HCT116 (cell line): ENCODE results near the gene SLC25A21. TPM values are rescaled to one million over a fixed set of nuclear protein-coding genes. Genes with fewer than 3 reads are reported as not detected.

Experiments
- ATAC-seq: fragments of 200-7000 bp; cut with Tn5 transposase; 2 replicates; pipeline ENCODE4 v1.9.1; 2020; ENCODE audit warnings: mild to moderate bottlenecking, moderate library complexity
- BruUV-seq: library from RNA; stranded (reverse); fragments of 400-500 nt; replicated peaks from 2 replicates; lab custom pipeline; 2021; lab: Mats Ljungman, UMichigan
- CTCF ChIA-PET: fragments of 300-600 bp; sonication (Branson Sonifier 250); formaldehyde crosslinking; loops from one replicate; lab custom pipeline; 2021; ENCODE audit warnings: antibody characterized with exemption; lab: Charles Lee
- POLR2A ChIA-PET: fragments of 300-600, 350-600 bp; sonication (Branson Sonifier 250); formaldehyde crosslinking; loops from one replicate; lab custom pipeline; 2021; ENCODE audit warnings: antibody characterized with exemption; lab: Charles Lee
- RAD21 ChIA-PET, 2 experiments: fragments of 300-600 bp; sonication (Branson Sonifier 250); formaldehyde crosslinking; loops; one replicate each; lab custom pipeline; 2023; ENCODE audit warnings: low total read pairs in 2 of 2; ENCODE audit not compliant: uncharacterized antibody in 2 of 2, unreplicated experiment in 2 of 2, low non-redundant PET in 1 of 2; lab: Charles Lee
- DNase-seq: peaks from one replicate; pipeline ENCODE4 v3.0.0-alpha.2; 2010; ENCODE audit warnings: low read depth, low spot score
- H2AFZ ChIP-seq: fragments of 200-600 bp; shearing (Covaris generic), sonication (generic); 2 replicates; pipeline ENCODE4 v1.6.1; 2017; ENCODE audit warnings: low read depth, mixed run types, mixed read lengths, antibody characterized with exemption, low read length; ENCODE audit not compliant: poor library complexity, severe bottlenecking
- H3K27ac ChIP-seq: 2 replicates; pipeline ENCODE4 v1.5.1; 2012; ENCODE audit warnings: low read depth, low read length
- H3K27me3 ChIP-seq: fragments of 200-600 bp; sonication (generic); 2 replicates; pipeline ENCODE4 v1.6.1; 2016; ENCODE audit warnings: mixed run types, low read length, mixed read lengths; ENCODE audit not compliant: insufficient read depth
- H3K36me3 ChIP-seq, 2 experiments: fragments of 200-500 bp in 1 of 2; fragments of 200-600 bp in 1 of 2; sonication (Bioruptor generic) in 1 of 2; sonication (generic) in 1 of 2; 2 replicates each; pipeline versions ENCODE4 v1.5.1 to v1.6.1; 2014 to 2016; ENCODE audit warnings: low read length in 2 of 2, inconsistent platforms in 1 of 2, mixed read lengths in 1 of 2, mixed run types in 1 of 2; ENCODE audit not compliant: insufficient read depth in 2 of 2, control insufficient read depth in 1 of 2
- H3K4me1 ChIP-seq, 2 experiments: fragments of 200-600 bp in 1 of 2; sonication (generic) in 1 of 2; 2 replicates each; pipeline versions ENCODE4 v1.5.1 to v1.6.1; 2012 to 2017; ENCODE audit warnings: low read length in 2 of 2, inconsistent platforms in 1 of 2, mild to moderate bottlenecking in 1 of 2, mixed read lengths in 1 of 2, mixed run types in 1 of 2, moderate library complexity in 1 of 2; ENCODE audit not compliant: insufficient read depth in 2 of 2, control insufficient read depth in 1 of 2
- H3K4me2 ChIP-seq: fragments of 200-600 bp; sonication (generic); 2 replicates; pipeline ENCODE4 v1.6.1; 2017; ENCODE audit warnings: mixed run types, low read length, mixed read lengths
- H3K4me3 ChIP-seq, 2 experiments: fragments of 200-600 bp in 1 of 2; sonication (generic) in 1 of 2; replicated peaks in 1 of 2; 2 replicates each; pipeline ENCODE4 v1.5.1; 2011 to 2016; ENCODE audit warnings: low read length in 2 of 2, control low read depth in 1 of 2, low read depth in 1 of 2, mild to moderate bottlenecking in 1 of 2, mixed read lengths in 1 of 2, mixed run types in 1 of 2
- H3K79me2 ChIP-seq: fragments of 200-600 bp; sonication (generic); 2 replicates; pipeline ENCODE4 v1.6.1; 2017; ENCODE audit warnings: mild to moderate bottlenecking, mixed run types, low read length, moderate library complexity, mixed read lengths; ENCODE audit not compliant: insufficient read depth
- H3K9ac ChIP-seq: fragments of 200-600 bp; sonication (generic); 2 replicates; pipeline ENCODE4 v1.6.1; 2016; ENCODE audit warnings: low read length, mixed read lengths
- H3K9me2 ChIP-seq: fragments of 200-600 bp; sonication (generic), shearing (Covaris generic); 2 replicates; pipeline ENCODE4 v1.6.1; 2017; ENCODE audit warnings: mixed run types, mild to moderate bottlenecking, moderate library complexity; ENCODE audit not compliant: insufficient read depth
- H3K9me3 ChIP-seq, 2 experiments: fragments of 200-500 bp in 1 of 2; fragments of 200-600 bp in 1 of 2; sonication (Bioruptor generic) in 1 of 2; sonication (generic) in 1 of 2; 2 replicates each; pipeline ENCODE4 v1.6.1; 2014 to 2017; ENCODE audit warnings: low read length in 2 of 2, mixed read lengths in 2 of 2, inconsistent platforms in 1 of 2, low read depth in 1 of 2, mild to moderate bottlenecking in 1 of 2, mixed run types in 1 of 2, moderate library complexity in 1 of 2; ENCODE audit not compliant: control insufficient read depth in 1 of 2, insufficient read depth in 1 of 2
- H4K20me1 ChIP-seq: fragments of 200-600 bp; sonication (generic), shearing (Covaris generic); 2 replicates; pipeline ENCODE4 v1.6.1; 2017; ENCODE audit warnings: mixed run types, mild to moderate bottlenecking, moderate library complexity; ENCODE audit not compliant: insufficient read depth
- CBX3 ChIP-seq: IDR thresholded peaks from 2 replicates; pipeline ENCODE4 v1.6.1; 2012; ENCODE audit warnings: low read depth
- POLR2A ChIP-seq: IDR thresholded peaks from 2 replicates; pipeline ENCODE4 v1.7.0; 2011; ENCODE audit warnings: borderline replicate concordance; ENCODE audit not compliant: insufficient read depth, insufficient read length; ENCODE audit errors: extremely low read depth
- RAD21 ChIP-seq: IDR thresholded peaks from 2 replicates; pipeline ENCODE4 v1.6.1; 2012; ENCODE audit warnings: low read depth, mild to moderate bottlenecking
- REST ChIP-seq: IDR thresholded peaks from 2 replicates; pipeline ENCODE4 v1.6.1; 2012; ENCODE audit warnings: low read depth
- SIN3A ChIP-seq: IDR thresholded peaks from 2 replicates; pipeline ENCODE4 v1.6.1; 2012; ENCODE audit warnings: low read depth
- ZNF274 ChIP-seq: fragments of 200-500 bp; sonication (Bioruptor generic); IDR thresholded peaks from 2 replicates; pipeline ENCODE4 v1.6.1; 2014; ENCODE audit warnings: mild to moderate bottlenecking, low read depth, low read length, inconsistent platforms
- intact Hi-C: fragments of 100-400 bp; cut with micrococcal nuclease; formaldehyde crosslinking; loops from 2 replicates; pipeline ENCODE4 v1.10.0; 2022
- microRNA-seq: library from miRNA; unstranded; fragments of <30 nt; microRNA quantifications from one replicate; pipeline ENCODE4, GENCODE V29; 2016; ENCODE audit warnings: borderline number of aligned reads
- total RNA-seq: library from RNA; stranded (reverse); gene quantifications from one replicate; pipeline ENCODE4 v1.2.1, GENCODE V29; 2021; ENCODE audit not compliant: unreplicated experiment
- TF ChIP-seq, protein P1 (sequence below), 3 experiments: fragments of 200-600 bp in 1 of 3; sonication (generic) in 1 of 3; IDR thresholded peaks in 2 of 3; conservative IDR thresholded peaks in 1 of 3; 2 replicates each; pipeline ENCODE4 v1.5.1; 2012 to 2017; ENCODE audit warnings: low read depth in 2 of 3, low read length in 2 of 3, antibody characterized with exemption in 1 of 3, borderline replicate concordance in 1 of 3, control low read depth in 1 of 3, mild to moderate bottlenecking in 1 of 3, mixed read lengths in 1 of 3, mixed run types in 1 of 3, moderate library complexity in 1 of 3; ENCODE audit not compliant: insufficient read depth in 1 of 3
- TF ChIP-seq, protein P2 (sequence below): IDR thresholded peaks from 2 replicates; pipeline ENCODE4 v1.6.1; 2012

The SLC25A21 gene
- total RNA-seq, 1 experiment from 2014 or later: 3.5 TPM

GRCh38 chr14:36646664-36647416, 525.6 kb downstream of the SLC25A21 start (continued):
- no peak for TF ChIP-seq REST
- TF ChIP-seq, all 23 proteins: peak for 0

DNA sequence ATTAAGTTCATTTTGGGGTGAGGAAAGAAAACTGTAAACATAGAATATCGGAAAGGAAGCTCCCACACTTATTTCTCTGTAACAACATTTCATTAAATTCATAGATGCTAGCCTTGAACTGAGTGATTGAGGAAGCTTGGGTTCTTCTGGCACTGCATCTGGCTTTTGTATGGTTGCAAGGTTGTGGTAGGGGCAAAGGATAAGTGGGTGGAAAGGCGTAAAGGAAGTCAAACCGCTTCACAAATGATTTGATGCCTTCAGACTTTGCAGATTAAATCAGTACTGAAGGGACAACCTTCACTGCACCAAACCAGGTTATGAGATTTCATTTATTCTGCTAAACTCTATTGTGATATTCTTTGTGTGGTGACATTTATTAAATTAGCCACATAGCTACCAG, 538.8 kb downstream of the SLC25A21 start:
- Histone ChIP-seq H4K20me1 (no peaks in the 10 kb centered on the region), H3K9me2 (no peaks in the 10 kb centered on the region), H3K4me2 (no peak overlapping the region), H3K79me2 (no peaks in the 10 kb centered on the region), H3K9me3 (no peaks in the 10 kb centered on the region), H3K36me3 (no peaks in the 10 kb centered on the region), H3K27ac (no peak overlapping the region), H3K4me1 (no peaks in the 10 kb centered on the region), H2AFZ (no peak overlapping the region), H3K27me3 (no peaks in the 10 kb centered on the region; the same call in 1 of the 2 replicates), H3K4me3 (no peak overlapping the region), H3K9ac (no peak overlapping the region)
- ChIA-PET RAD21 (no interaction called here), POLR2A (no interaction called here), CTCF (no interaction called here)
- no peak for TF ChIP-seq RAD21
- TF ChIP-seq SIN3A: no peak
- TF ChIP-seq POLR2A: no peak
- no peak for TF ChIP-seq ZNF274
- TF ChIP-seq, protein P1, sequence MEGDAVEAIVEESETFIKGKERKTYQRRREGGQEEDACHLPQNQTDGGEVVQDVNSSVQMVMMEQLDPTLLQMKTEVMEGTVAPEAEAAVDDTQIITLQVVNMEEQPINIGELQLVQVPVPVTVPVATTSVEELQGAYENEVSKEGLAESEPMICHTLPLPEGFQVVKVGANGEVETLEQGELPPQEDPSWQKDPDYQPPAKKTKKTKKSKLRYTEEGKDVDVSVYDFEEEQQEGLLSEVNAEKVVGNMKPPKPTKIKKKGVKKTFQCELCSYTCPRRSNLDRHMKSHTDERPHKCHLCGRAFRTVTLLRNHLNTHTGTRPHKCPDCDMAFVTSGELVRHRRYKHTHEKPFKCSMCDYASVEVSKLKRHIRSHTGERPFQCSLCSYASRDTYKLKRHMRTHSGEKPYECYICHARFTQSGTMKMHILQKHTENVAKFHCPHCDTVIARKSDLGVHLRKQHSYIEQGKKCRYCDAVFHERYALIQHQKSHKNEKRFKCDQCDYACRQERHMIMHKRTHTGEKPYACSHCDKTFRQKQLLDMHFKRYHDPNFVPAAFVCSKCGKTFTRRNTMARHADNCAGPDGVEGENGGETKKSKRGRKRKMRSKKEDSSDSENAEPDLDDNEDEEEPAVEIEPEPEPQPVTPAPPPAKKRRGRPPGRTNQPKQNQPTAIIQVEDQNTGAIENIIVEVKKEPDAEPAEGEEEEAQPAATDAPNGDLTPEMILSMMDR (IDR thresholded peaks at IDR 0.05 in 2 of 3, conservative IDR thresholded peaks at IDR 0.05 in 1 of 3; ENCODE audit: borderline replicate concordance in 1 of 3, insufficient read depth in 1 of 3, low read depth in 2 of 3, low read length in 2 of 3): no peak
- no peak for TF ChIP-seq CBX3
- TF ChIP-seq, protein P2, sequence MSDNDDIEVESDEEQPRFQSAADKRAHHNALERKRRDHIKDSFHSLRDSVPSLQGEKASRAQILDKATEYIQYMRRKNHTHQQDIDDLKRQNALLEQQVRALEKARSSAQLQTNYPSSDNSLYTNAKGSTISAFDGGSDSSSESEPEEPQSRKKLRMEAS: no peak
- DNase-seq: no peak
- BruUV-seq: no TSS peak
- intact Hi-C loops: no loop called here
- ATAC-seq: no peak

Small RNA genes lying within 50 kb of the gene (microRNA-seq; reads per million reads assigned to microRNA genes)
- gene MIR4503: not detected

Other genes starting within 250 kb of the SLC25A21 start
- 15.4 TPM for gene MIPOL1, start 25.3 kb upstream of the SLC25A21 start, total RNA-seq